HEK293T (cell line): ENCODE data around the gene CLEC20A.

Source experiments
- CTCF ChIA-PET: fragments of 350-600 bp; formaldehyde crosslinking; extraction: SDS; loops from one replicate; lab custom pipeline; 2021; ENCODE audit warnings: antibody characterized with exemption, inconsistent platforms; lab: Yijun Ruan, JAX
- POLR2A ChIA-PET: fragments of 350-600 bp; formaldehyde crosslinking; extraction: SDS; loops from one replicate; lab custom pipeline; 2020; ENCODE audit warnings: antibody characterized with exemption, inconsistent platforms; lab: Yijun Ruan, JAX
- DNase-seq: peaks from one replicate; pipeline ENCODE4 v3.0.0; 2012; ENCODE audit warnings: mixed read lengths; ENCODE audit errors: extremely low spot score
- ARNT ChIP-seq: fragments of 450-650 bp; IDR thresholded peaks from 2 replicates; pipeline ENCODE4 v1.6.1; 2017; ENCODE audit warnings: mild to moderate bottlenecking
- BHLHE40 ChIP-seq: fragments of 450-650 bp; IDR thresholded peaks from 2 replicates; pipeline ENCODE4 v1.6.1; 2016; ENCODE audit warnings: mild to moderate bottlenecking, moderate library complexity, borderline replicate concordance
- CTBP1 ChIP-seq: fragments of 450-650 bp; IDR thresholded peaks from 2 replicates; pipeline ENCODE4 v1.6.1; 2016; ENCODE audit warnings: borderline replicate concordance
- ELF4 ChIP-seq: fragments of 450-650 bp; IDR thresholded peaks from 2 replicates; pipeline ENCODE4 v1.6.1; 2017; ENCODE audit warnings: antibody characterized with exemption
- FOXA1 ChIP-seq: fragments of 450-650 bp; IDR thresholded peaks from 2 replicates; pipeline ENCODE4 v1.6.1; 2016; ENCODE audit warnings: mild to moderate bottlenecking
- FOXK2 ChIP-seq: fragments of 450-650 bp; IDR thresholded peaks from 2 replicates; pipeline ENCODE4 v1.6.1; 2016; ENCODE audit warnings: mild to moderate bottlenecking
- FOXM1 ChIP-seq: fragments of 450-650 bp; IDR thresholded peaks from 2 replicates; pipeline ENCODE4 v1.6.1; 2017; ENCODE audit warnings: mild to moderate bottlenecking, borderline replicate concordance
- HDGF ChIP-seq: fragments of 450-650 bp; IDR thresholded peaks from 2 replicates; pipeline ENCODE4 v1.6.1; 2017; ENCODE audit warnings: antibody characterized with exemption, borderline replicate concordance
- L3MBTL2 ChIP-seq: fragments of 450-650 bp; conservative IDR thresholded peaks from 2 replicates; pipeline ENCODE4 v1.6.1; 2016; ENCODE audit warnings: mild to moderate bottlenecking
- LEF1 ChIP-seq: fragments of 450-650 bp; IDR thresholded peaks from 2 replicates; pipeline ENCODE4 v1.6.1; 2017; ENCODE audit warnings: mild to moderate bottlenecking, borderline replicate concordance
- NFRKB ChIP-seq: fragments of 450-650 bp; IDR thresholded peaks from 2 replicates; pipeline ENCODE4 v1.6.1; 2016; ENCODE audit warnings: mild to moderate bottlenecking, moderate library complexity
- SP1 ChIP-seq: fragments of 450-650 bp; IDR thresholded peaks from 2 replicates; pipeline ENCODE4 v1.6.1; 2017
- SUZ12 ChIP-seq: fragments of 450-650 bp; IDR thresholded peaks from 2 replicates; pipeline ENCODE4 v1.6.1; 2016; ENCODE audit warnings: mild to moderate bottlenecking
- TARDBP ChIP-seq: fragments of 450-650 bp; IDR thresholded peaks from 2 replicates; pipeline ENCODE4 v1.6.1; 2016
- ZNF384 ChIP-seq: fragments of 450-650 bp; IDR thresholded peaks from 2 replicates; pipeline ENCODE4 v1.6.1; 2016
- TF ChIP-seq, protein P1 (sequence below): fragments of 450-650 bp; IDR thresholded peaks from 2 replicates; pipeline ENCODE4 v1.6.1; 2016

Gene CLEC20A

GRCh38 chr1:178487070-178487615, 9.6 kb downstream of the CLEC20A start:
- ChIA-PET POLR2A (no interaction called here), CTCF (no interaction called here)
- no peak for DNase-seq
- TF ChIP-seq SP1 (no peak), SUZ12 (no peak), FOXK2 (no peak), TARDBP (no peak), ELF4 (no peak), L3MBTL2 (no peak), HDGF (no peak), FOXM1 (no peak), ARNT (no peak), FOXA1 (no peak), ZNF384 (no peak), LEF1 (no peak)
- TF ChIP-seq, protein P1, sequence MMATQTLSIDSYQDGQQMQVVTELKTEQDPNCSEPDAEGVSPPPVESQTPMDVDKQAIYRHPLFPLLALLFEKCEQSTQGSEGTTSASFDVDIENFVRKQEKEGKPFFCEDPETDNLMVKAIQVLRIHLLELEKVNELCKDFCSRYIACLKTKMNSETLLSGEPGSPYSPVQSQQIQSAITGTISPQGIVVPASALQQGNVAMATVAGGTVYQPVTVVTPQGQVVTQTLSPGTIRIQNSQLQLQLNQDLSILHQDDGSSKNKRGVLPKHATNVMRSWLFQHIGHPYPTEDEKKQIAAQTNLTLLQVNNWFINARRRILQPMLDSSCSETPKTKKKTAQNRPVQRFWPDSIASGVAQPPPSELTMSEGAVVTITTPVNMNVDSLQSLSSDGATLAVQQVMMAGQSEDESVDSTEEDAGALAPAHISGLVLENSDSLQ: no peak

GRCh38 chr1:178486100-178487069, 10.4 kb downstream of the CLEC20A start:
- CTCF ChIA-PET: no interaction called here
- POLR2A ChIA-PET: no interaction called here
- no peak for DNase-seq
- TF ChIP-seq NFRKB: no peak
- TF ChIP-seq SUZ12: no peak
- TF ChIP-seq FOXM1: no peak
- TF ChIP-seq FOXA1: no peak
- TF ChIP-seq TARDBP: no peak
- TF ChIP-seq L3MBTL2: no peak
- TF ChIP-seq BHLHE40: no peak
- no peak for TF ChIP-seq ELF4
- no peak for TF ChIP-seq ZNF384

DNA sequence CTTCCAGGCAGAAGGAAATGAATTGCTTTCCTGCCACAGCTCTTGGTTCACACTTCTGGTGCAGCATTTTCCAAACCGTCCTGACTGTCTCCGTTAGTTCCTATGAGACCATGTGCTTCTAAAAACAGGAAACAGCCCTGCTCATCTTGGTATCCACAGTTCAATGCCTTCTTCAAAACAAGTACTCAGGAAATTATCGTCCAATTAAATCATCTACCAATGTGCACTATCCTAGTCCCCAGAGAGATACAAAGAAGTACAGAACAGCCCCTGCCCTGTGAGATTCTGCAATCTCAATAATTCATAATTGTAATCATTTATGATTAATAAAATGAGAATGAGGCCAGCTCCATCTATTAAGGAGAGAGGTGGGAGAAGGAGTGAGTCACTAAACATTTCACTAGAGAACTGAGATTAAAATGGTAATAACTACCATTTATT, 11.2 kb downstream of the CLEC20A start:
- DNase-seq: no peak
- TF ChIP-seq NFRKB (no peak), ARNT (no peak), FOXM1 (no peak), L3MBTL2 (no peak), TARDBP (no peak), LEF1 (no peak), SP1 (no peak), CTBP1 (no peak), FOXA1 (no peak), SUZ12 (no peak), ZNF384 (no peak), ELF4 (no peak), HDGF (no peak)
- TF ChIP-seq, protein P1: no peak
- ChIA-PET POLR2A (no interaction called here), CTCF (no interaction called here)

DNA sequence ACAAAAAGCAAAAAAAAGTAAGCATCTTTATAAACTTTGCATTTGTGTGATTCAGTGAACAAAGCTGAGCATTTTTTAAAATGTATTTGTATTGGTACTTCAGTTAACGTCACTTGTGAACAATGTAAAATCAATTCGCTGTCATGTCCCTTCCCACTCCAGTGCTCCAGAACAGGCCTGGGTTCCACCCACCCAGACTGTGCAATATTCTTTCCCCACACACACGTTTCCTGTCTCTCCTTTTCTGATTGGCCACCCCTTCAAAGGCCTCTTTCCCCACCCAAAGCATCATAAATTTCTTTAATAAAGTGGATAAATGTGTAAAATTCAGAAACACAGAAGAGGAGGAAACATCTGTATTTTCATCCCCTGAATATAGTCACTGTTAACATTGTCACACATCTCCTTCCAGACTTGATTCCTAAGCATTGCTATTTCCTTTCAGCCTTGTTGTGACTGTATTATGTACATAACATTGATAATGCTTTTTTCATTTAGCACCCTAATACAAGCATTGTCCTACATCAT, 12.0 kb downstream of the CLEC20A start:
- CTCF ChIA-PET: no interaction called here
- POLR2A ChIA-PET: no interaction called here
- TF ChIP-seq FOXM1 (no peak), NFRKB (no peak), SUZ12 (no peak), FOXK2 (no peak), TARDBP (no peak), FOXA1 (no peak), ELF4 (no peak), ZNF384 (no peak), HDGF (no peak), ARNT (no peak), L3MBTL2 (no peak)
- DNase-seq: no peak

GRCh38 chr1:178483251-178483957, 13.4 kb downstream of the CLEC20A start:
- no peak for DNase-seq
- POLR2A ChIA-PET: no interaction called here
- TF ChIP-seq NFRKB (no peak), BHLHE40 (no peak), HDGF (no peak), CTBP1 (no peak), FOXM1 (no peak), SUZ12 (no peak), ZNF384 (no peak)
- TF ChIP-seq, protein P1: no peak
- CTCF ChIA-PET: no interaction called here
